Hepatocyte (in vitro differentiated cells): ENCODE results near the gene PSMA1. TPM values are rescaled to one million over a fixed set of nuclear protein-coding genes. Genes with fewer than 3 reads are reported as not detected.

Experiments used
- DNase-seq: peaks from one replicate; pipeline ENCODE4 v3.0.0-alpha.2; 2016; ENCODE audit warnings: low spot score
- H2AFZ ChIP-seq: fragments of 200-600 bp; sonication (generic); 2 replicates; pipeline ENCODE4 v1.6.0; 2016; ENCODE audit warnings: antibody characterized with exemption, mild to moderate bottlenecking
- H3K27ac ChIP-seq: fragments of 200-600 bp; sonication (generic); 2 replicates; pipeline ENCODE4 v1.5.1; 2016; ENCODE audit warnings: mild to moderate bottlenecking
- H3K27me3 ChIP-seq: fragments of 200-600 bp; sonication (generic); 2 replicates; pipeline ENCODE4 v1.6.1; 2016
- H3K36me3 ChIP-seq: fragments of 200-600 bp; sonication (generic); replicated peaks from 2 replicates; pipeline ENCODE4 v1.5.1; 2016; ENCODE audit warnings: low read depth; ENCODE audit not compliant: insufficient read depth
- H3K4me1 ChIP-seq: fragments of 200-600 bp; sonication (generic); 2 replicates; pipeline ENCODE4 v1.5.1; 2016; ENCODE audit warnings: mild to moderate bottlenecking, moderate library complexity; ENCODE audit not compliant: insufficient read depth
- H3K4me2 ChIP-seq: fragments of 200-600 bp; sonication (generic); 2 replicates; pipeline ENCODE4 v1.6.0; 2016
- H3K4me3 ChIP-seq: fragments of 200-600 bp; sonication (generic); 2 replicates; pipeline ENCODE4 v1.5.1; 2016; ENCODE audit warnings: mild to moderate bottlenecking
- H3K79me2 ChIP-seq: fragments of 200-600 bp; sonication (generic); 2 replicates; pipeline ENCODE4 v1.6.0; 2017; ENCODE audit warnings: mild to moderate bottlenecking
- H3K9me2 ChIP-seq: fragments of 200-600 bp; sonication (generic); replicated peaks from 2 replicates; pipeline ENCODE4 v1.6.0; 2017; ENCODE audit warnings: mild to moderate bottlenecking; ENCODE audit not compliant: insufficient read depth
- H3K9me3 ChIP-seq: fragments of 200-600 bp; sonication (generic); 2 replicates; pipeline ENCODE4 v1.5.1; 2016; ENCODE audit warnings: low read depth, mild to moderate bottlenecking
- H4K20me1 ChIP-seq: fragments of 200-600 bp; sonication (generic); 2 replicates; pipeline ENCODE4 v1.6.0; 2016; ENCODE audit warnings: mild to moderate bottlenecking; ENCODE audit not compliant: insufficient read depth, poor library complexity, severe bottlenecking
- CTCF ChIP-seq: fragments of 200-600 bp; sonication (generic); IDR thresholded peaks from 2 replicates; pipeline ENCODE4 v1.5.1; 2016; ENCODE audit warnings: antibody characterized with exemption, mild to moderate bottlenecking; ENCODE audit not compliant: poor library complexity
- EZH2 ChIP-seq: fragments of 200-600 bp; sonication (generic); IDR thresholded peaks from 2 replicates; pipeline ENCODE4 v1.6.1; 2016; ENCODE audit warnings: antibody characterized with exemption, mild to moderate bottlenecking, borderline replicate concordance
- EZH2phosphoT487 ChIP-seq: fragments of 200-600 bp; sonication (generic); IDR thresholded peaks from one replicate; pipeline ENCODE4 v1.6.1; 2018; ENCODE audit warnings: antibody characterized with exemption, mild to moderate bottlenecking, low read depth, moderate library complexity; ENCODE audit not compliant: unreplicated experiment, severe bottlenecking
- WGBS: methylation state at CpG from one replicate; pipeline ENCODE4 v1.1.6; 2016; ENCODE audit warnings: low lambda C conversion rate; ENCODE audit errors: missing lambda C conversion rate; 5-methylcytosine and 5-hydroxymethylcytosine counted together
- polyA plus RNA-seq: library from polyadenylated mRNA; unstranded; fragments of >200 nt; fragmentation: Nextera tagmentation; extraction: Ambion mirVana; gene quantifications from 2 replicates; pipeline ENCODE4 v1.2.1, GENCODE V29; 2016
- total RNA-seq: library from RNA; depleted of rRNA; stranded (reverse); fragments of >200 nt; gene quantifications from 2 replicates; pipeline ENCODE4 v1.2.3, GENCODE V29; 2014

The PSMA1 gene
- total and polyA plus RNA-seq, 2 experiments from 2014 or later: 178 to 214 TPM

GRCh38 chr11:14471127-14471526 is 49.1 kb downstream of the PSMA1 start:
- no peaks in the 10 kb centered on the region for H3K9me2 ChIP-seq
- peaks cover 12% of the 10 kb centered on the region for H3K79me2 ChIP-seq
- peaks cover 10% of the 10 kb centered on the region for H3K36me3 ChIP-seq
- no peak for DNase-seq
- H3K4me1 ChIP-seq: no peaks in the 10 kb centered on the region
- no peak overlapping the region for H3K4me3 ChIP-seq
- H3K27ac ChIP-seq: no peak overlapping the region
- 59% methylated on average over 1 of the region's 1 CpG for WGBS
- H3K27me3 ChIP-seq: no peaks in the 10 kb centered on the region
- H4K20me1 ChIP-seq: peaks cover 7% of the 10 kb centered on the region
- TF ChIP-seq CTCF (no peak), EZH2 (no peak), EZH2phosphoT487 (no peak)
- H3K9me3 ChIP-seq: no peaks in the 10 kb centered on the region
- H3K4me2 ChIP-seq: no peak overlapping the region
- no peak overlapping the region for H2AFZ ChIP-seq

GRCh38 chr11:14463623-14464022 is 56.6 kb downstream of the PSMA1 start:
- peaks cover 3% of the 10 kb centered on the region for H3K79me2 ChIP-seq
- DNase-seq: no peak
- H3K36me3 ChIP-seq: peaks cover 12% of the 10 kb centered on the region
- H4K20me1 ChIP-seq: peaks cover 7% of the 10 kb centered on the region
- H3K4me2 ChIP-seq: no peak overlapping the region
- H3K27me3 ChIP-seq: no peaks in the 10 kb centered on the region
- H3K4me3 ChIP-seq: no peak overlapping the region
- TF ChIP-seq EZH2 (no peak), CTCF (no peak), EZH2phosphoT487 (no peak)
- no peak overlapping the region for H2AFZ ChIP-seq
- 97% methylated on average over 2 of the region's 2 CpGs for WGBS
- H3K4me1 ChIP-seq: no peaks in the 10 kb centered on the region
- no peaks in the 10 kb centered on the region for H3K9me3 ChIP-seq
- no peaks in the 10 kb centered on the region for H3K9me2 ChIP-seq
- H3K27ac ChIP-seq: no peak overlapping the region

GRCh38 chr11:14460147-14460546 is 60.0 kb downstream of the PSMA1 start:
- H3K9me2 ChIP-seq: no peaks in the 10 kb centered on the region
- no peak overlapping the region for H3K4me2 ChIP-seq
- H3K4me1 ChIP-seq: no peaks in the 10 kb centered on the region
- DNase-seq: no peak
- no peaks in the 10 kb centered on the region for H3K79me2 ChIP-seq
- no peaks in the 10 kb centered on the region for H3K9me3 ChIP-seq
- no peak overlapping the region for H2AFZ ChIP-seq
- peaks cover 6% of the 10 kb centered on the region for H3K36me3 ChIP-seq
- H3K27me3 ChIP-seq: no peaks in the 10 kb centered on the region
- H4K20me1 ChIP-seq: no peaks in the 10 kb centered on the region
- no peak overlapping the region for H3K4me3 ChIP-seq
- no peak for TF ChIP-seq EZH2
- no peak for TF ChIP-seq EZH2phosphoT487
- no peak for TF ChIP-seq CTCF
- H3K27ac ChIP-seq: no peak overlapping the region

- Histone ChIP-seq H3K4me2 (no peak overlapping the region), H3K27ac (no peak overlapping the region), H4K20me1 (no peaks in the 10 kb centered on the region), H3K9me2 (no peaks in the 10 kb centered on the region), H3K4me3 (no peak overlapping the region), H3K79me2 (no peaks in the 10 kb centered on the region), H3K27me3 (no peaks in the 10 kb centered on the region), H3K36me3 (peaks cover 2% of the 10 kb centered on the region), H2AFZ (no peak overlapping the region), H3K9me3 (no peaks in the 10 kb centered on the region), H3K4me1 (no peaks in the 10 kb centered on the region)
- WGBS: 94% methylated on average over 3 of the region's 3 CpGs
- TF ChIP-seq CTCF (no peak), EZH2phosphoT487 (no peak), EZH2 (no peak)
- no peak for DNase-seq
Measured at GRCh38 chr11:14458377-14458776, 61.8 kb downstream of the PSMA1 start.
